Stimulated activated CD8-positive, alpha-beta memory T cell treated with anti-CD3 and anti-CD28 coated beads, Interleukin-12 subunit alpha, Interleukin-12 subunit beta, amount 100 ng/mL, for 24 hours (primary cell): ENCODE results near the gene PLK3.
"Not testable (repeated sequence)": the region's sequence is repeated elsewhere in the genome, so short reads cannot be mapped to it uniquely, and the experiment has no call there.

Source experiments
- DNase-seq: peaks from one replicate; pipeline ENCODE4 v3.0.0-alpha.2; 2020; ENCODE audit errors: extremely low read depth

Gene PLK3

DNA sequence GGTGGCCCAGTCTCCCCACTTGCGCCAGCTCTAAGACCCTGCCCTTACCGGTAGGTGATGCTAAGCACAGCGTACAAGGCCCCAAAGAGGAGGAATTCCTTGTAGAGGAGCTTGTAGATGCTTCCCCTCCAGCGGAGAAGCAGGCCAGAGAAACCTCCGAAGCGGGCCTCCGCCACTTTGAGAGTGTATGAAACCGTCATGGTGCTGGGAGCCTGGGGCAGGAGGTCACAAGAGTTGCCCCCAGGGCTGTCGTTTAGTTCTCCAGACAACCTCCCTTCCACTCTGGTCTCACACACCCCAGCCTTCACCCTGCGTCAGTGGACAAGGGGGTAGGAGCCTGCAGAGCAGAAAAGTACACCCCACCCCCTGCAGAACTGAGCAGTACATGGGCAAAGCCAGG, 12.7 kb upstream of the PLK3 start:
- no peak for DNase-seq

DNA sequence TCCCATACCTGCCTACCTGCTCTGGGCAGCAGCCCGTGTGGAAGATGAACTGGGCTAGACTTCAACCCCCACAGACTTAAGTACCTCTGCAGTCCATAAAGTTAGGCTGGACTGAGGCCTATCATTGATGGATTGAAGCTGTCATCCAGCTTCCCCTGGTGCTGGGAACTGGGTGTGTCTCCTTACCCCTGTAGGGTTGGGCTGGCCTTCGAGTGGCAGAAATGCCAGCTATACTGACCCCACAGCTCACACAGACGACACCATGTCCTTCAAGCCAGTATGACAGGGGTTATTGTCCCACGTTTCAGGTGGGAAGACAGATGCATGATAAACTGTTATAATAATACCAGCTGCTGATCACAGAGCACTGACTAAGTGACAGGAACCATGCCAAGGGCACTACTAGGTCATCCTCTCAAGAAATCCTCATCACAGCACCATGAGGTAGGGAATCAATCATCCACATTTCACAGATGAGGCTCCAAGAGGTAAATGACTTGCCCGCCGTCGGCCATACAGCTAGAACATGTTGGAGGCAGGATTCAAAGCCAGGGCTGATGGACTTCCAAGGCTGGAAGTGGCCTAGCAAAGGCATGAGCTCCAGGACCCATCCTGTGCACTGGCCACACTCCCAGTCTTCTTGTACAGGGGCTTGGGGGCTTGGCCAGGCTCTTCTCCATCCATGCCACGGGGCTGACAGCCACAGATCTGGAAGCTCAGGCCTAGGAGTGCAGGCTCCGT, 11.9 kb upstream of the PLK3 start, which contains the start of gene BEST4:
Gene BEST4, minus strand, starts transcription at position 51 of the 741 bp plus-strand sequence. CDS start 465 bp downstream, outside the sequence.
- DNase-seq: no peak

DNA sequence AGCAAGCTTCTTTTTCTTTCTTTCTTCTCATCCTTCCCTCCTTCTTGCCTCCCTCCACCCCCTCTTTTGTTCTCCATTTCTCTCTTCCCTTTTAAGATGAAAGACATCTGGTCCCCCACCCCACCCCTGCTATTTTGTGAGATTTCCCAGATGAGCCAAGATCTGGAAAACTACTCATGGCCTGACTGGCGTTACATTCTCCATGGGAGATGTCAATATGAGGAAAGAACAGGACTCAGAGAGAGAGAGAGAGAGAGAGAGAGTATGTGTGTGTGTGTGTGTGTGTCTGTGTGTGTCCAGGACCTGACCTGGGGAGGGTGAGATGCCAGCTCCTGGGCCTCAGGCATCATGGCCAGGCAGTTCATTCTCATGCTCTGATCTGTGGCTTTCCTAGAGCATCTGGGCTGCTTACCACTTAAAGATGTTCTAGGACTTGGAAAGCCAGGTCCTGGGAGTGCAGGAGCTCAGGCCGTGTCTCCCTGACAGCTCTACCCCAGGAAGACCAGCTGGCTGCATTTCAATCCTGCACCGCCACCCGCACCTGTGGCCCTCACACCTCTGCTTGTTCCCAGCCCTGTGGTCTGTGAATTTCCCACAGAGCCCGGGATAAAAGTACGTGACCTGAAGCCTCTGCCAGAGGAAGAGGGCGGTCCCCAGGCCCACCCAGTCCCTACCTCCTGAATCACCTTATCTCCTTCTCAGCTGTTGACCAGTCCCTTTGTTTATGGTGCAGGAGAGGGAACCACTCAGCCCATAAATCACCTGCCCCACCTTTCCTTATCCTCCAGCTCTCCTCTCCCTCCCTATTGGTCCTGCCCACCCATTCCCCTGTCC, 9.0 kb upstream of the PLK3 start:
- DNase-seq: no peak

DNA sequence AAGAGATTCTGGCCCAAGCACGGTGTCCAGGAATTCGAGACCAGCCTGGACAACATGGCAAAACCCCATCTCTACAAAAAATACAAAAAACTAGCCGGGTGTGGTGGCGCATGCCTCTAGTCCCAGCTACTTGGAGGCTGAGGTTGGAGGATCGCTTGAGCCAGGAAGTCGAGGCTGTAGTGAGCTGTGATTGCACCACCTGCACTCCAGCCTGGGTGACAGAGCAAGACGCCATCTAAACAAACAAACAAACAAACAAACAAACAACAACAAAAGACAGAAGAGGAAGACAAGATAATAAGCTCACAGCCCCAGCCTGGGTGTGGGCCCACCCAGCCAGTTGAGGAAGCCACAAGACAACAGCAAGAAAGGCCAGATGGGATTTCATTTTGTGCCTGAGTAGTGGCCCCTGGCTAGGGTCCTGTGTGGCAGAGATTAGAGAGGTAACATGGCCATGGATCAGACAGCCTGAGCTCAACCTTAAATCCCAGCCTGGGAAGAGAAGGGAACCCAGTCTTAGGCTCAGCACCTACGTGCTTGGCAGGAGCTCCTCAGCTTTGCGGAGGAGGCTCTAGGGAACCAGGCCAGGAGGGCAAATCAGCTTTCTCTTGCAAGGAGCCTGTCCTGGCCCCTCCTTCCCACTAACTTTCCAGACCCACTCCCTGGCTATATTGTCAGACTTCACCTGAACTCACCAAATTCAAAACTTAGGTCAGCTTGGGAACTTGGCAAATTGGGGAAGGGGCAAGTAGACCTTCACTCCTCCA, 7.3 kb upstream of the PLK3 start:
- no peak for DNase-seq

DNA sequence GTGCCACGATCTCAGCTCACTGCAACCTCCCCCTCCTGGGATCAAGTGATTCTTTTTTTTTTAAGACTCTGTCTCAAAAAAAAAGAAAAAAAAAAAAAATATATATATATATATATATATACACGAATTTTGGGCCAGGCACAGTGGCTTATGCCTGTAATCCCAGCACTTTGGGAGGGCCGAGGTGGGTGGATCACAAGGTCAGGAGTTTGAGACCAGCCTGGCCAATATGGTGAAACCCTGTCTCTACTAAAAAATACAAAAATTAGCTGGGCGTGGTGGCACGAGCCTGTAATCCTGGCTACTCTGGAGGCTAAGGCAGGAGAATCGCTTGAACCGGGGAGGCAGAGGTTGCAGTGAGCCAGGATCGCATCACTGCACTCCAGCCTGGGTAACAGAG, 2.3 kb upstream of the PLK3 start:
- DNase-seq: not testable (repeated sequence)

DNA sequence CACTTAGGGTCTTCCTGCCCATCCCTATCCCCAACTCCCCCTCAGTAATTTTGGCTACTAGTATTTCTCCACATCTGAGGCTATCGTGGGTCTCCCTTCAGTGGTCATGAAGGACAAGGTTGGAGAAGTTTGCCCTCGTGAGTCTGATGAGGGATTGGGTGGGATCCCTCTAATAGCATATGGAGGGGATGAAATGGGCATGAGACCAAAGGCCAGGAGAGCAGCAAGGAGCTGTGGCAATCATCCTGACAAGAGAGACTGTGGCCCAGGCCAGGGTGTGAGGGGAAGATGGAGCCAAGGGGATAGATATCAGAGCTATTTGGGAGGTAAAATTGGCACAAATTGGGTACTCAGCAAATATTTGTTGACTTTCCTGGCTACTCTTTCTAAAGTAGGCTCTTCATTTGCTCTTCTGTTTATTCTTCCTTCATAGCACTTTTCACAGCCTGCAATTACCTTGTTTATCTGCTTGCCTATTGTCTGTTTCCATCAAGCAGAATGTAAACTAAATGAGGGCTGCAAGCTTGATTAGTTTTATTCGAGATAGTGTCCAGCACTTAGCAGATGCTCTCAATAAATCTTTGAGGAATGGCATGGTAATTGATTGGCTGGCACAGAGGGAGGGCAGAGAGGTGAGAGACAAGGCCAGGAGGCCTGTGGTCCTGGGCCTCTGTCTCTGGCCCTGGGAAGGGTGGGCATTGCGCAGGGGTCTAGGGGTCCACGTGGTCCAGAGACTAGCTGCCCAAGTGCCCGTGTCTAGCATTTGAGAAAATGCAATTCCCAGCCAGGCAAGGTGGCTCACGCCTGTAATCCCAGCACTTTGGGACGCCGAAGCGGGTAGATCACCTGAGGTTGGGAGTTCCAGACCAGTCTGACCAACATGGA, 1.5 kb upstream of the PLK3 start:
- no peak for DNase-seq

DNA sequence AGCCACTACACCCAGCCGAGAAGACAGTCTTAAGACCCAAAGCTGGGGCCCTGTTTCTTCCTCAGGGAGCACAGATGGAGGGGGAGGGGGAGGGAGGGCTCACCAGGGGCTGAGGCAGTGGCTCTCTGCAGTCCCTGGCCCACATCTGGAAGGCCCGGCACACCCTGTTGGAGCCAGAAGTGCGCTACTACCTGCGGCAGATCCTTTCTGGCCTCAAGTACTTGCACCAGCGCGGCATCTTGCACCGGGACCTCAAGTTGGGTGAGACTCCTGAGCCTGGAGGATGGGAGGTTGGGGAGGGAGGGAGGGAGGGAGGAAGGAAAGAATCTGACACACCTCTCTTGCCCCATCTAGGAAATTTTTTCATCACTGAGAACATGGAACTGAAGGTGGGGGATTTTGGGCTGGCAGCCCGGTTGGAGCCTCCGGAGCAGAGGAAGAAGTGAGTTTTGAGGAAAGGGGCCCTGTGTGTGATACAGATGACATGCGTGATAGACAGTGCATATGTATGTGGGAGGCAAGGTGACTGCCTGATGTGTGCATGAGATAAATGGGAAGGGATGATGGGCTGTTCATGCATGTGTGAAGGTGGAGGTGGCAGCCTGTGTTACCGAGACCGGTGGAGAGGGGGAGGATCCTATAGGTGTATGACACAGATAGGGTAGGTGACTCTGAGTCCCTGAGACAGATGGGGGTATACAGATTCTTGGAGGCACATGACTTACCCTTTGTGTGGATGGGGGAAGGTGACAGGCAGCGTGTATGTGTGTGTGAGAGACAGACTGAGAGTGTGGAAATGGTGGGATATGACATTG, 1.5 kb downstream of the PLK3 start:
- DNase-seq: no peak

DNA sequence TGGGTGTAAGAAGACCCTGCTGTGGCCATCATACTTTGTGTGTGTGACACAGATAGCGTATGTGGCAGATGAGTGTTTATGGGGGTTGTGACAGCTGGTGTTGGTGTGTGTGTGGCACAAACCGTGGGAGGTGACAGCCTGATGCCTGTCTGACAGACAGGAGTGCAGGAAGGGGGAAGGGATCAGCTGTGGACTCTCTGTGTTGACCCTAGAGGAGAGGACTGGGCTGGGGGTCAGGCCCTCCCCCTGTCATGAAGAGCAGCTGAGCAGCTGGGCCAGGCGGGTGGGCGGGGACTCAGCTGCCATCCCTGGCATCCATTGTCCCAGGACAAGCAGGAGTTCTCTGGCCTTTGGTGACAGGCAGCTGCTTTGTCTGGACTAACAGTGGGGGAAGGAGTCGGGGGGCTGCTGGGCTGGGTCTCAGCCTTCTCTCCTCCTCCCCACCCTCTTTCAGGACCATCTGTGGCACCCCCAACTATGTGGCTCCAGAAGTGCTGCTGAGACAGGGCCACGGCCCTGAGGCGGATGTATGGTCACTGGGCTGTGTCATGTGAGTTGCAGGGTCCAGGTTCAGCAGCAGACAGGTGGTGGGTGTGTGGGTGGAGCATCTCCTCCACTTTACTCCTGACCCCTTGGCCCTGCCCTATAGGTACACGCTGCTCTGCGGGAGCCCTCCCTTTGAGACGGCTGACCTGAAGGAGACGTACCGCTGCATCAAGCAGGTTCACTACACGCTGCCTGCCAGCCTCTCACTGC, 2.3 kb downstream of the PLK3 start:
- DNase-seq: no peak

DNA sequence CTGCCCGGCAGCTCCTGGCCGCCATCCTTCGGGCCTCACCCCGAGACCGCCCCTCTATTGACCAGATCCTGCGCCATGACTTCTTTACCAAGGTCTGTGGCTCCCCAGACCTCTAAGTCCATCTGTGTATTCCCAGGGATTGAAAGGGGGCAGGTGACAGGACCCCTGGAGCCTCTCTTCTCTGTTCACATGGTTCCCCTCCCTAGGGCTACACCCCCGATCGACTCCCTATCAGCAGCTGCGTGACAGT, 2.8 kb downstream of the PLK3 start:
- no peak for DNase-seq

DNA sequence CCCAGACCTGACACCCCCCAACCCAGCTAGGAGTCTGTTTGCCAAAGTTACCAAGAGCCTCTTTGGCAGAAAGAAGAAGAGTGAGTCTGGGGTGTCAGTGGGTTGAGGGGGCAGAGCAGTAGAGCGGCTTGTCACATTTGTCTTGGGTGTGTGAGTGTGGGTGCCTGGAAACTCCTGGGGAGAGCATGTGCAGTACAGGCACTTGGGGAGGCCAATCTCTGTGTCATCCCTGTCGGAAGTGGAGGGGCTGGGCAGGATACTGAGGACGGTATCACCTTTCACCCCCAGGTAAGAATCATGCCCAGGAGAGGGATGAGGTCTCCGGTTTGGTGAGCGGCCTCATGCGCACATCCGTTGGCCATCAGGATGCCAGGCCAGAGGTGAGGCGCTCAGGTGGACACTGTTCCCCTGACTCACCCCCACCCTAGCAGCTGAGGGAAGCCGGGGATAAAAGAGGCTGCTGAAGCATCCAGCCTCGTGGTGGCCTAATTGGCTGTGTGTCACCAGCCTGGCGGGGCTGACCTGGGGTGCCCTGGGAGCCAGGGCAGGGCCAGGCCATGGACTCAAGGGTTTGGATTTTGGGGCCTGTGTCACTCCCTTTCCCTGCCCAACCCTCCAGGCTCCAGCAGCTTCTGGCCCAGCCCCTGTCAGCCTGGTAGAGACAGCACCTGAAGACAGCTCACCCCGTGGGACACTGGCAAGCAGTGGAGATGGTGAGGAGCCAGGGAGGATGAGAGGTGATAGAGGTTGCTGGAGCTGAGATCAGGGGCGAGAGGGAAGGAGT, 3.3 kb downstream of the PLK3 start:
- no peak for DNase-seq

DNA sequence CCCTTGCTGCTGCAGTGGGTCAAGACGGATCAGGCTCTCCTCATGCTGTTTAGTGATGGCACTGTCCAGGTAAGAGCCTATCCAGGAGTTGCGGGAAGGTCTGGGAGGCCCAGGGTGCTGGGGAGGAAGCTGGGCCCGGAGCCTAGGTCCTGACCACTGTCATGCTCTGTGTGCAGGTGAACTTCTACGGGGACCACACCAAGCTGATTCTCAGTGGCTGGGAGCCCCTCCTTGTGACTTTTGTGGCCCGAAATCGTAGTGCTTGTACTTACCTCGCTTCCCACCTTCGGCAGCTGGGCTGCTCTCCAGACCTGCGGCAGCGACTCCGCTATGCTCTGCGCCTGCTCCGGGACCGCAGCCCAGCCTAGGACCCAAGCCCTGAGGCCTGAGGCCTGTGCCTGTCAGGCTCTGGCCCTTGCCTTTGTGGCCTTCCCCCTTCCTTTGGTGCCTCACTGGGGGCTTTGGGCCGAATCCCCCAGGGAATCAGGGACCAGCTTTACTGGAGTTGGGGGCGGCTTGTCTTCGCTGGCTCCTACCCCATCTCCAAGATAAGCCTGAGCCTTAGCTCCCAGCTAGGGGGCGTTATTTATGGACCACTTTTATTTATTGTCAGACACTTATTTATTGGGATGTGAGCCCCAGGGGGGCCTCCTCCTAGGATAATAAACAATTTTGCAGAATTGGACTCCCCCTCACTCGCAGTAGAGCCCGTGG, 5.3 kb downstream of the PLK3 start:
- DNase-seq: no peak

DNA sequence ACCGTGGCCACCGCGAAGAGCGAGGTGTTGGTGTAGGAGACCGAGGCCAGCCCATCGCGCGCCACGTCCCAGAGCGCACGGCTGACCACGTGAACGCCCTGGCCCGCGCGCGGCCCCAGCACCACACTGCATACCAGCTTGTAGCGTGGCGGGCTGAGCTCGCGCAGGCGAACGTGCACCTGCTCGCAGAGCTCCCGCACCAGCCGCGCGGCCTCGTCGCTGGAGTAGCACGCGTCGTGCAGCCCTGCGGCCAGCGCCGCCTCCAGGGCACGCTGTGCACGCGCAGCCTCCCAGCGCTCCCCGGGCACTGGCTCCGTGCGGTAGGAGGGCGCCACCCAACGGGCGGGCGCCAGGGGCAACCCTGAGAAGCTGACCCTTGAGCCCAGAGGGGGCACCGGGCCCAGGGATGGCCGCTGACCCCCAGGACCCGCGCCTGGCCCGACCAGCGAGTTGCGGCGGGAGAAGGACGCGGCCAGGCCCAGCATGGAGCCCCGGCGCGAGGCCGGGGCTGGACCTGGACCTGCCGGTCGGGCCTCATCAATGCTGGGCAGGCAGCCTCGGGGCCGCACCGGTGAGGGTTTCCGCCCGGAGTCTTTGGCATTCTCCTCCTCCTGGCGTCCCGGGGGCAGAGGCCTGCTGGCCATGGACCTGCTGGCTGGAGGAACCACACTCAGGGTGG, 6.0 kb downstream of the PLK3 start:
- DNase-seq: no peak

DNA sequence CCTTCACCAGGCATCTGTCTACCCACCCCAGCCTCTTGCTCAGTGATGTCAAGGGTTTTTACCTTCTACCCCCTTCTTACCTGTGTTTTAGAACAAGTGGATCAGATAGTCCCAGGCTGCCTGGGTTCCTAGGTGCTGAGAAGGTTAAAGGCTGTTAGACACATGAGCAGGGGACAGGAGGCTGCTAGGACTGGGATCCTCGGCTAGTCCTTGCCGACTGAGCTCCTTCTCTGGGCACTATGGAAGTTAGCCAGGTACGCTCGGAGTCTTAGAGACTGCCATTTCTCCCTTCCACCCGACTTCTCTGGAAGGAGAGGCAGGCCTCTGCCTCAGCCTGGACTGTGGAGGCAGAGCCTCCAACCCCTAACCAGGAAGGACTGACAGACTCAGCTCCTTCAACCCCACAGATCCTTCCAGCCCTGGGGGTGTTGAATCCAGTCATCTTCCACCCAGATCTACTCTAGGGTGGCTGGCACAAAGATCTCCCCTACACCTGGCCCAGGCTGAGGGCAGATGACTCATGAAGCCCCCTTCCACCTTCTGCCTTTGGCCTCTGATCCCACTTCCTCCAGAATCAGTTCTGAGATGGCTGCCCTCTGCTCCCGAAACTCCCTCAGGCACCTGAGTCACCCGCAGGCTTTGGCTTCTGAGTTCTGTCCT, 6.7 kb downstream of the PLK3 start, which contains the start of gene DYNLT4:
Gene DYNLT4, minus strand, starts transcription at position 648 of the 660 bp plus-strand sequence. CDS start 683 bp downstream, outside the sequence.
- no peak for DNase-seq

DNA sequence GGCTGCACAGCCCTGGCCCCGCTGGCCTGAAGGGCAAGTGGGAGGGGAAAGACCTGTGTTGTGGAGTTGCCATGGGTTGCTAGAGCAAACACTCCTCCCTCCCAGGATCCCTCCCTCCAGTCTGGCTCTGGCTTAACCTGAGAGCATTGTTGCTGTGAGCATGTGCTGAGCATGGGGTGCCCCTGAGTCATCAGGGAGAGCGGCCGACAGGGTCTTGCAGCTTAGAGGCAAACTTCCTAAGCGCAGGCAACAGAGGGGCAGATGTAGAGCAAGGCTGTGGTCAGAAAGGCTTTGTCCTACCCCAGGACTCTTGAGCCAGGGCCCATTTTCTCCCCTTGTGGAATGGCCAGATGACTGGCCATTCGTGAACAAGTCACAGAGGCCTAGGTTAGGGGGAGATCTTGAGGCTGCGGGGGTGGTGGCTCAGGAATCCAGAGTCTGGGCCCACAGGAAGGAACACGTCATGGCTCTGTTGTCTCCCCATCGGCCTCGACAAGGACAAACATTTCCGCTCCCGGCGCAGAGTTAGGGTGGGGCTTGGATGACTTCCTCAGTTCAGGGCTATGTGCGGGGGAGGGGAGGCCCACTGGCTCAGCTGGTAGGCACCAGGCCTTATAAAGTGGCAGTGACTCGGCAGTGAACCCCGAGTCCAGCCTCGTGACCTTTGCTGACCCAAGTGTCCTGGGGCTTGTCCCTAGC, 7.3 kb downstream of the PLK3 start:
- DNase-seq: no peak

DNA sequence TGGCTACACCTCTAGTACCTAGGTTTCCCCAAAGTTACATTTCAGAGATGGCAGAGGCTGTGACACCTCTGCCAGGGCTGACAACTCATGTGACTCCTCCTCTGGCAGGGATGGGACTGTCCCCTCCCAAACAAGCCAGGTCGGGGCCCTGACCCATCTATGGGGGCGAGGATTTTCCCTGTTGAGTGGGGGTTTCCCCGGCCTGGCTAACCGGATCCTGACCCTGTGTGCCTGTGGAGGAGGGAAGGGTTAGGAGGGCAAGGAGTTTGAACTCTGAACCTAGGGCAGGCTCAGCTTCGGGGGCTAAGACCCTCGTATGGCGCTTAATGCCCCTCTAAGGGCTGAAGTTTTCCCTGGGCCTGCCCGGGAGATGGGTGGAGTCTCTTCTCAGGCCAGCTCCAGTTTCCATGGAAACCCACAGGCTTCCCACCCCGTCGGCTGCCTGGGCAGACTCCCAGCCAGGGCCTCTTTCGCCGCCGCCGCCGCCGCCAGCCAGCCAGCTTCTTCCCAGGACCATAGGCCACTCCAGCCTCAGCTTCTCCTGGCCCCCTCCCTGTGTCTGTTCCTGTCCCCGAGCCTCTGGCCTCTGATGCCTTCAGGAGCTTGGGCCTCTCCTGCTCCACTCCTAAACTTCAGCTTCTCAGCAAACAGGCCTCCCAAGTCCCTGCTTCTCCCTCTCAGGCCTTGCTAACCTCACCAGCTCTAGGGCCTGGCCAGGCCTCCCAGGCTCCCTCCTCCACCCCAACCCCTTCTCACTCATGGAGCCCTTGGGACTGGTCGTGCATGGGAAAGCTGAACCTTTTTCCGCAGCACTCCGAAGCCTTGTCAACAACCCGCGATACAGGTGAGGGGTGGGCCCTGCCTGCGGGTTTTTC, 8.1 kb downstream of the PLK3 start, which contains the start of gene BTBD19:
Gene BTBD19, plus strand, starts transcription at position 461 of the 875 bp plus-strand sequence. Its CDS starts 298 bp downstream, at position 759.
- DNase-seq: no peak
